ENCODE data around the gene CBX8.
A peak's percentile ranks its signal among the peaks of the same experiment; 100 is the strongest.

Gene CBX8

DNA sequence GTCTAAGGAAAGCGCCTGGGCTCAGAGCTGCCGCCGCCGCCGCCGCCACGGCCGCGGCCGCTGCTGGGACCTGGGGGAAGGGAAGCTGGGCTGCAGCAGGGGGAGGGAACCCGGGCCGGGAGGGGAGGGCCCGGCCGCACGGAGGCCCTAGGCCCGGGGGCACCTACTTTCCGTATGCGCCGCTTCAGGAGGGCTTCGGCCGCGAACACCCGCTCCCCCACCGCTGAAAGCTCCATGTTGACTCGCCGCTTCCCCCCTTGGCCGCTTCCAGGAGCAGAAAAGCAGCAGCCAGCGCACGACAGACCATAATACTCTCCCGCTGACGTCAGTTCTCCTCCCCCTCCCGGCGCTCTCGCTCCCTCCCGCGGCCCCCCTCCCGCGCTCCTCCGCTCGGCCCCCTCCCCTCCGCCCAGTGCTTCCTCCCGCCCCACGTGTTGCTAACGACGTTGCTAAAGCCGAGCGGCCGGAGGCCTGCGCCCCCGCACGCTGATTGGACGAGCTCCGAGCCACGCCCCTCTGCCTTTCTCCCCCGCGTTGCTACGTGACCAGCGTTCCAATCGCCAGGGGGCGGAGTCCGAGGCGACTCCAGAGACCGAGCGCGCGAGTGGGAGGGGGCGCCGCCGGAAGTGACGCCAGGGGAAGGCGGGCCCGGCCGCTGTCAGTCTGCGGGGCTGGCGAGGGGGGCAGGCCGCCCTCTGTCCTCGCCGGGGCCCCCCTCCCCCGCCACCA, at the start of gene CBX8:
CBX8 (minus strand) TSS at position 315 of the 729 bp plus-strand sequence; CDS start at position 236, 79 bp downstream.
- no peaks in the 10 kb centered on the region for H3K9me3 ChIP-seq (ENCODE audit: insufficient read depth, low read length)
- peak within 1 kb of the TSS; percentile 67 for H3K27ac ChIP-seq (ENCODE audit: low read depth, low read length)
- H3K9me2 ChIP-seq (replicated peaks; ENCODE audit: insufficient read depth, low read length) = no peaks in the 10 kb centered on the region
- no peaks in the 10 kb centered on the region for H3F3A ChIP-seq (ENCODE audit: insufficient read depth)
- no peak for TF ChIP-seq EZH2phosphoT487 (conservative IDR thresholded peaks at IDR 0.05; ENCODE audit: low read length)
- TF ChIP-seq, protein P1, sequence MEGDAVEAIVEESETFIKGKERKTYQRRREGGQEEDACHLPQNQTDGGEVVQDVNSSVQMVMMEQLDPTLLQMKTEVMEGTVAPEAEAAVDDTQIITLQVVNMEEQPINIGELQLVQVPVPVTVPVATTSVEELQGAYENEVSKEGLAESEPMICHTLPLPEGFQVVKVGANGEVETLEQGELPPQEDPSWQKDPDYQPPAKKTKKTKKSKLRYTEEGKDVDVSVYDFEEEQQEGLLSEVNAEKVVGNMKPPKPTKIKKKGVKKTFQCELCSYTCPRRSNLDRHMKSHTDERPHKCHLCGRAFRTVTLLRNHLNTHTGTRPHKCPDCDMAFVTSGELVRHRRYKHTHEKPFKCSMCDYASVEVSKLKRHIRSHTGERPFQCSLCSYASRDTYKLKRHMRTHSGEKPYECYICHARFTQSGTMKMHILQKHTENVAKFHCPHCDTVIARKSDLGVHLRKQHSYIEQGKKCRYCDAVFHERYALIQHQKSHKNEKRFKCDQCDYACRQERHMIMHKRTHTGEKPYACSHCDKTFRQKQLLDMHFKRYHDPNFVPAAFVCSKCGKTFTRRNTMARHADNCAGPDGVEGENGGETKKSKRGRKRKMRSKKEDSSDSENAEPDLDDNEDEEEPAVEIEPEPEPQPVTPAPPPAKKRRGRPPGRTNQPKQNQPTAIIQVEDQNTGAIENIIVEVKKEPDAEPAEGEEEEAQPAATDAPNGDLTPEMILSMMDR (IDR thresholded peaks at IDR 0.05; ENCODE audit: insufficient read depth, low read length, poor library complexity, severe bottlenecking) = no peak
- no peaks in the 10 kb centered on the region for H3K27me3 ChIP-seq (ENCODE audit: low read length)
- H4K20me1 ChIP-seq (ENCODE audit: low read depth, low read length) = no peaks in the 10 kb centered on the region
- H3K36me3 ChIP-seq (ENCODE audit: low read length) = no peaks in the 10 kb centered on the region
- H3K79me2 ChIP-seq (ENCODE audit: insufficient read depth, low read length) = peaks cover 6% of the 10 kb centered on the region
- peak within 1 kb of the TSS; percentile 76 for H3K4me2 ChIP-seq (ENCODE audit: low read depth, low read length, poor library complexity, severe bottlenecking)
- H3K4me3 ChIP-seq (ENCODE audit: insufficient read depth, low read length, poor library complexity, severe bottlenecking) = peak within 1 kb of the TSS; percentile 93
- peak within 1 kb of the TSS; percentile 61 for H2AFZ ChIP-seq (ENCODE audit: low read depth, low read length, severe bottlenecking)
- peak within 1 kb of the TSS; percentile 85 for H3K9ac ChIP-seq (ENCODE audit: low read length)

- Histone ChIP-seq H3K4me3 (ENCODE audit: insufficient read depth, low read length, poor library complexity, severe bottlenecking) (no peak overlapping the region), H3K79me2 (ENCODE audit: insufficient read depth, low read length) (no peaks in the 10 kb centered on the region), H3K9me2 (replicated peaks; ENCODE audit: insufficient read depth, low read length) (no peaks in the 10 kb centered on the region), H3K27ac (ENCODE audit: low read depth, low read length) (no peak overlapping the region), H3K9ac (ENCODE audit: low read length) (no peak overlapping the region), H4K20me1 (ENCODE audit: low read depth, low read length) (no peaks in the 10 kb centered on the region), H3K27me3 (ENCODE audit: low read length) (no peaks in the 10 kb centered on the region), H3K36me3 (ENCODE audit: low read length) (no peaks in the 10 kb centered on the region), H2AFZ (ENCODE audit: low read depth, low read length, severe bottlenecking) (no peak overlapping the region), H3K4me2 (ENCODE audit: low read depth, low read length, poor library complexity, severe bottlenecking) (no peak overlapping the region), H3F3A (ENCODE audit: insufficient read depth) (no peaks in the 10 kb centered on the region), H3K9me3 (ENCODE audit: insufficient read depth, low read length) (no peaks in the 10 kb centered on the region)
- no peak for TF ChIP-seq EZH2phosphoT487 (conservative IDR thresholded peaks at IDR 0.05; ENCODE audit: low read length)
- TF ChIP-seq, protein P1 (IDR thresholded peaks at IDR 0.05; ENCODE audit: insufficient read depth, low read length, poor library complexity, severe bottlenecking) = no peak
Observed at GRCh38 chr17:79845601-79845949, 48.7 kb upstream of the CBX8 start.

DNA sequence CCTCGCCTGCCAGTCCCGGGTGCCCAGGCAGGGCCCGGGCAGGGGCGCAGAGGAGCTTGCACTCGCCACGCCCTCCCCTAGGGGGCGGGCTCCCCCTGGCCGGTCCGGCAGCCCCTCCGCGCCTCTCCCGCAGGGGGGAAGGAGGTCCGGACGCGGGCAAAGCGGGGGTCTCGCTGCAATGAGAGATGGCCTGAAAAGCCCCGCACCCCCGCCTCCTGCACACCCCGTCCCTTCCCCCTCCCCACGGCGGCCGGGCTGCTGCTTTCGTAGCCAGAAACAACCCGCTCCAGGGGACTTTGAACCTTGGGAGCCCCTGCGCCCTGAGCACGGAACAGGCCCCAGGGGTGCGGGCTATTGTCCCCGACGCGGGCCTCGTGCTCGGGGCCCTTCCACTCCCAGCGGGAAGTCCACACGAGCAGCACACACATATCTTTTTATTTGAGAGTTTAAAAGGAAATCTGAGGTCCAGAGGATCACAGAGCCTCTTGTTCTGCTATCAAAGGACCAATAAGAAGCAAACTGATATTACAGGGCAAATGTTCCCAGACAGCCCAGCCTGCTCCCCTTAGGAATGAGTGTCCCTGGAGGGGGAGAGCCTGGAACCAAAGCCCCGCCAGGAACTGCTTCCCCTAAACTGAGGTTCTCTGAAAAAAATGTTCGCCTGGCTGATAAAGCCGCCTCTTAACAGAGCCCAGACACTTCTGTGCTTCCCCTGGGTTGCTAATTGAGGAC, 48.2 kb upstream of the CBX8 start:
- no peak for TF ChIP-seq EZH2phosphoT487 (conservative IDR thresholded peaks at IDR 0.05; ENCODE audit: low read length)
- TF ChIP-seq, protein P1 (IDR thresholded peaks at IDR 0.05; ENCODE audit: insufficient read depth, low read length, poor library complexity, severe bottlenecking) = peak; percentile 61
- peak overlapping the region; percentile 40 for H2AFZ ChIP-seq (ENCODE audit: low read depth, low read length, severe bottlenecking)
- H3F3A ChIP-seq (ENCODE audit: insufficient read depth) = no peaks in the 10 kb centered on the region
- H4K20me1 ChIP-seq (ENCODE audit: low read depth, low read length) = no peaks in the 10 kb centered on the region
- no peak overlapping the region for H3K9ac ChIP-seq (ENCODE audit: low read length)
- no peaks in the 10 kb centered on the region for H3K9me2 ChIP-seq (replicated peaks; ENCODE audit: insufficient read depth, low read length)
- H3K4me2 ChIP-seq (ENCODE audit: low read depth, low read length, poor library complexity, severe bottlenecking) = peak overlapping the region; percentile 9
- H3K27me3 ChIP-seq (ENCODE audit: low read length) = no peaks in the 10 kb centered on the region
- H3K79me2 ChIP-seq (ENCODE audit: insufficient read depth, low read length) = no peaks in the 10 kb centered on the region
- no peak overlapping the region for H3K27ac ChIP-seq (ENCODE audit: low read depth, low read length)
- no peak overlapping the region for H3K4me3 ChIP-seq (ENCODE audit: insufficient read depth, low read length, poor library complexity, severe bottlenecking)
- H3K9me3 ChIP-seq (ENCODE audit: insufficient read depth, low read length) = no peaks in the 10 kb centered on the region
- no peaks in the 10 kb centered on the region for H3K36me3 ChIP-seq (ENCODE audit: low read length)
